22Rv1 (cell line): ENCODE measurements around the gene TEX2.

ENCODE experiments used
- ZFX ChIP-seq: fragments of 450-650 bp; IDR thresholded peaks from 2 replicates; pipeline ENCODE4 v1.6.1; 2017; ENCODE audit warnings: antibody characterized with exemption, borderline replicate concordance
- TF ChIP-seq, protein P1 (sequence below): fragments of 450-650 bp; IDR thresholded peaks from 2 replicates; pipeline ENCODE4 v1.5.1; 2017; ENCODE audit warnings: mild to moderate bottlenecking

GRCh38 chr17:64190472-64190871 lies 72.6 kb downstream of the TEX2 start:
- TF ChIP-seq, protein P1, sequence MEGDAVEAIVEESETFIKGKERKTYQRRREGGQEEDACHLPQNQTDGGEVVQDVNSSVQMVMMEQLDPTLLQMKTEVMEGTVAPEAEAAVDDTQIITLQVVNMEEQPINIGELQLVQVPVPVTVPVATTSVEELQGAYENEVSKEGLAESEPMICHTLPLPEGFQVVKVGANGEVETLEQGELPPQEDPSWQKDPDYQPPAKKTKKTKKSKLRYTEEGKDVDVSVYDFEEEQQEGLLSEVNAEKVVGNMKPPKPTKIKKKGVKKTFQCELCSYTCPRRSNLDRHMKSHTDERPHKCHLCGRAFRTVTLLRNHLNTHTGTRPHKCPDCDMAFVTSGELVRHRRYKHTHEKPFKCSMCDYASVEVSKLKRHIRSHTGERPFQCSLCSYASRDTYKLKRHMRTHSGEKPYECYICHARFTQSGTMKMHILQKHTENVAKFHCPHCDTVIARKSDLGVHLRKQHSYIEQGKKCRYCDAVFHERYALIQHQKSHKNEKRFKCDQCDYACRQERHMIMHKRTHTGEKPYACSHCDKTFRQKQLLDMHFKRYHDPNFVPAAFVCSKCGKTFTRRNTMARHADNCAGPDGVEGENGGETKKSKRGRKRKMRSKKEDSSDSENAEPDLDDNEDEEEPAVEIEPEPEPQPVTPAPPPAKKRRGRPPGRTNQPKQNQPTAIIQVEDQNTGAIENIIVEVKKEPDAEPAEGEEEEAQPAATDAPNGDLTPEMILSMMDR: no peak
- TF ChIP-seq ZFX: no peak
